GM15510 (cell line): ENCODE data around the gene CPA4.

ENCODE experiments used
- POLR2A ChIP-seq: IDR thresholded peaks from 3 replicates; pipeline ENCODE4 v1.6.1; 2011; ENCODE audit warnings: borderline replicate concordance; ENCODE audit not compliant: insufficient read length; ENCODE audit errors: extremely low read depth

CPA4 gene

DNA sequence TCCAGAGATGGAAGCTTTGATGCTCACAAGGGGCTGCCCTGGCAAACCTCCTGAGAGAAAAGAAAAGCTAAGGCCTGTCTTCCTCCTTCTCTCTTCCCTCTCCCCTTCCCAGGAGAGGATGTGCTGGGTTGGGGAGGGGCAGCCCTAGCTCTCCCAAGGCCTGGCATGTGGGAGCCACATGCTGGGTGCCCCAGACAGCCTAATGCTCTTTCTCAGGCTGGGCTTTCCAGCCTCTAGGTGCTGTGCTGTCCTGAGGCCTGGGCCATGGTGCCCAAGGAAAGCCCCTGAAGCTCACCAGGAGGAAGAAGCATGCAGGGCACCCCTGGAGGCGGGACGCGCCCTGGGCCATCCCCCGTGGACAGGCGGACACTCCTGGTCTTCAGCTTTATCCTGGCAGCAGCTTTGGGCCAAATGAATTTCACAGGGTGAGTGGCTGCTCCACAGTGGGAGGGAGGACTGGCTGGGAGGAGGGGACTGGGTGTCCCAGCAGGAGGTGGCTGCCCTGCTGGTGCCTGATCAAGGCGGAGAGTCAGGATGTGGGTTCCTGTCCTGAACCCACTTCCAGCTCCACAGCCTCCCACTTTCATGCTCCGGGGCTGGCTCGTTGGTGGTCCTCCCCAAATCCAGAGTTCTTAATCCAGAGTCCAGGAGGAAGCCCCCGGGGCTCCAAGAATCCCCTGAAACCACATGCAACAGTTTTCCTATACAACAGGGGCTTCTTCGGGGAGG is 53.4 kb downstream of the CPA4 start:
- no peak for TF ChIP-seq POLR2A

DNA sequence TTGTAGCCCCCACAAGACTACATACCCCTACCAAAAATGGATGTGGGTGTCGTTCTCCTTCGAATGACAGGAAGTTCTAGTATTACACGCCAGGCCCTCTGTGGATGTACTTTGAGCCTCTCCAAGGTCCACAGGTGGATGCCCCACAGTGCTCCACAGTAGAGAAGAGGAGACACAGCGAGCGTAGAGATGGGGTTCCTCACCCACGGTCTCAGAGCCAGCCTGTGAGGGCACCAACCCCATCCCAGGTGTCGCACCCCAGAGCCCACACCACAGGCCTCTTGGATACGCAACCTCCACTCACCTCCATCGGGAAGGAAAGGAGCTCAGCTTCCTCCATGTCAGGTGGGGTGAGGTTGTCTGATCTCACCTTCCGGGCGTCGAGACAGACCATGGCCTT is 54.0 kb downstream of the CPA4 start:
- no peak for TF ChIP-seq POLR2A

- TF ChIP-seq POLR2A = no peak
Measured at GRCh38 chr7:130349911-130350782, 57.2 kb downstream of the CPA4 start.

DNA sequence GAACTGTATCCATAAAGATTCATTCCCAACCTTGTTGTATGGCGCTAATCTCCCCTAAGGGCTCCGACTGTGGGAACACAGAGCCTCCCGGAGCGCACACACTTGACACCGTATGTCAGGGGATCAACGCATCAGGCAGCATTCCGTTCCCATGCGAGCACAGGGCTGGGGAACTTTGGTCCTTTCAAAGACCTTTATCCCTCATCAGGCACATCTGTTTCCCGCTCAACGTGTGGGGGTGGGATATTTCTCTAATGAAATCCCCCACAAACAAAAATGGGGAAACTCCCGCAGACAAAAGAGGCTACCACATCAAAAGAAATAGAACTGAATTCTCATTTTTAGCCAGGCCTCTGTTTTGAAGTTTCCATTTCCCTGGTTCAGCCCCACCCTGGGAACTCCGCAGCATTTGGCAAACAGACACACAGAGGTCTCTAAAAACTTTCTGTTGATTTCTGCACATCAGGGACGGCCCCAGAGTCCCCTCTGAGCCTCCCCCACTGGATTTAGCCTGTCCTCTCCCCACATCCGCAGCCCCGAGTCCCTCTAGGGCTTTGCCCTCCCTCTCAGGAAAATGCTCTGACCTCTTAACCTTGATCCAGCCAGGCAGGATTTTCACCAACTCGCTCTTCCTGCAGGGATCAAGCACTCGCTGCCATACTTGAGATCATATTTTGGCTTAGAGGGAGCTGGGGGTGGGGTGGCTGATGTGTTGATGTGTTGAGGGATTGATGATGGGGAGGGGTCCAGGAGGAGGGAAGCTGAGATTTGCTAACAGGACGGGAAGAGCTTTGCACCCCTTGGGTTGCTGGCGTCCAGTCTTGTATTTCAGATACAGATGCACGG is 58.2 kb downstream of the CPA4 start:
- no peak for TF ChIP-seq POLR2A

DNA sequence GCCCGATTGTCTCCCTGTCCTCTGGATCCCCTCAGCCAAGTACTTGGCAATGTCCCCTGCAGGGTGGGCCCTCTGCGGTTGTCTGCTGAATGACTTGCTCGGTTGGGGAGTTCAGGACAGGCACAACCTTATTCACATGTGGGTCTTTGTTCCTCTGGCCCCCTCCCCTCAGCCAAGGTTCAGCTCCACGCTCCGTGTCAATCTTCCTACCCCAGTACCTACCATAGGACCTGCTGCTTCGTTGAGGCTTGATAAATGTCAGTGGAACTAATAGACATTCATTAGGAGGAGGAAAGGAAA is 58.8 kb downstream of the CPA4 start:
- TF ChIP-seq POLR2A = no peak

DNA sequence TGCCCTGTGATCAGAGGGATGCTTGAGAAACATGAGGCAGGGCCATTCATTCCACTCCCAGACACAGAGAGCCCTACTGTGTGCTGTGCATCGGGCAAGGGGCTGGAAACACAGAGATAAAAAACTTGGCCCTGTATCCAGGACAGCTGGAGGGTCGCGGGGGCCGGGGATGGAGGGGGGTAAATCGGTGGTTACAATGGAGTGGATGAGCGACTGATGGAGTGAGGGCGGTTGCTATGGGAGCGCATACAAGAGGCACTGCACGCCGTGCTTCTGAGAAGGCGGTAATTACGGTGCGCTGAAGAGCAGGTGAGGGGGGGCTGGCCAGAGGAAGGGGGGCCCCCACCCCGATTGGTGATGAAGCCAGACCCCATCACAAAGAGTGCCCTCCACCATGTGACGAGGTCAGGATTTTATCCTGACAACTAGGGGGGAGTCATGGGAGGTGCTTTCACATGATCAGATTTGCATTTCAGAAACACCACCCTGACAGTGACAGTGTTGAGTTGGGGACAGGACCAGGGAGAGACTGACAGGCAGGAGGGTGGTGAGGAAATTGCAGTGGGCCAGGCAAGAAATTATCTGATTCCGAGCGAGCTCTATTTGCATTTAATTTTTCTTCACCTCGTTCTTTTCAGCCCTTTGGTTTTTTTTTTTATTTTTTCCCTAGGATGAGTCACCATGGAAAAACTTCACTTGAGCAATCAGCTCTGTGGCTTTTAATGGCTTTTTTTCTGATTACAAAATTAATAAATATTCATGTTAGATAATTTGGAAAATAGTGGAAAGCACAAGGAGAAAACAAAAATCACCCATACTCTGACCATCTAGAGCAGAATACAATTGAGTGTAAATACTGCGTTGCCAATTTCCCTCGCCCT is 59.5 kb downstream of the CPA4 start:
- TF ChIP-seq POLR2A = no peak

GRCh38 chr7:130353196-130353595 is 60.2 kb downstream of the CPA4 start:
- no peak for TF ChIP-seq POLR2A

- no peak for TF ChIP-seq POLR2A
Measured at GRCh38 chr7:130356121-130356875, 63.3 kb downstream of the CPA4 start.

DNA sequence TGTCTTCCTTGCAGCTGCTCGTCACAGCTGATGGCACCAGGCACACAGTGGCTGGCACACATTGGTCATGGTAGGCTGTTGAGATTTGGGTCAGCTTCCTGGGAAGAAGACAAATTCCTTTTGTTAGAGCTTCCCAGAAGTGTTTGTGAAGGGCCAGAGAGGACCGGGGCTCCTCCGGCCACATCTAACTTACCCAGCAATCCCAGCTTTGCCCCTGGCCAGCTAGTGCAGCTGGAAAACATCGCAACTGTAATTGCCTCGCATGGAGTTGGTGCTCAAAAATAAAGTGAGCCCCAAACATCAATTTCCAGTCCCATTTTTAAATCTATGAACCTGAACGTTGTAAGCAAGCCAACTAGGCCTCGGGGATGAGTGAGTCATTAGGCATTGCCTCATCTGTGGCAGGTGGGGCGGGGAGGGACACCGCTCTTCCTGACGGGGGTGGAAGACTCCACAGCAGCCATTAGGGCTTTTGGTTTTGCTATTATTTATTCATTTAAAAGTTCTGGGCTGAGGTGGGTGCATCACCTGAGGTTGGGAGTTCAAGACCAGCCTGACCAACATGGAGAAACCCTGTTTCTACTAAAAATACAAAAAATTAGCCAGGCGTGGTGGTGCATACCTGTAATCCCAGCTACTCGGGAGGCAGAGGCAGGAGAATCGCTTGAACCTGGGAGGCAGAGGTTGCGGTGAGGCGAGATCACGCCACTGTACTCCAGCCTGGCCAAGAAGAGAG is 64.1 kb downstream of the CPA4 start:
- no peak for TF ChIP-seq POLR2A

DNA sequence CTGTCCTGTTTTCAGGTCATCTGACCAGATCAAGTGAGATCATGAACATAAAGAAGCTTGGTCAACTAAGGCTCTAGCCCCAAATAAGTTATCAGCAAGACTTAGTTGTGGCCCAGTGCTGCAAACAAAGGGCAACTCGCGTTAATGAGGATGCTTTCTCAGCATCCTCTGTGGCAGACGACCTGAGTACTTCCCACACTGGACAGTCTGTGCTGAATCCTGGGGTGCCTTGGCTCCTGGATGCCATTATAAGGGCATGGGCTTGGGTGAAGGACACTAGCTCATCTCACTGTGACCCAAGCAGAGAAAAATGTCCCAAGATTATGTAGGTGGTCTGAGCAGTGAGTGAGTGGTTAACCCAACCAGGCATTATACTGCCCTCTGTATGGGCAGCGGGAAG is 65.5 kb downstream of the CPA4 start:
- TF ChIP-seq POLR2A = no peak

DNA sequence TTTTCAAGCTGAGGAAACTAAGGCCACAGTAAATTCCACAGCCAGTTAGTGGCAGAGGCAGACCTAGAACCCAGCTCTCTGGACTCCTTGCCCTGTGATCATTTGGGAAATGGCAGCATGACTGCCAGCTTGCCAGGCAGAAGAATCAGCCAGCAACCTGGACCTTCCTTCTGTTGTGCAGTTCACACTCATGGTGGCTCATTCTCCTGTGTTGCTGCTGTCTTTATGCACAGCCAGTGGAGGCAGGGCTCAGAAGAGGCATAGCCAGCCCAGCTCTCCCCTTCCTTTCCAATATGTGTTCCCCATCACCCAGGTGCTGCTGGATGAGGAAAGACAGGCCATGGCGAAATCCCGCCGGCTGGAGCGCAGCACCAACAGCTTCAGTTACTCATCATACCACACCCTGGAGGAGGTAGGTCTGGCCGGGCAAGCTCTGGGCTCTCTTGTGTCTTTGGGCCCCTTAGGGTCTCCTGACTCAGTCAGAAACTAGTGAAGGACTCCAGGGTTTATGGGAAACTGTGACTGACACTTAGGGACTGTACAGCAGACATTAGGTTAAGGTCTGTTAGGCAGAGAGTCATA is 66.4 kb downstream of the CPA4 start:
- no peak for TF ChIP-seq POLR2A

DNA sequence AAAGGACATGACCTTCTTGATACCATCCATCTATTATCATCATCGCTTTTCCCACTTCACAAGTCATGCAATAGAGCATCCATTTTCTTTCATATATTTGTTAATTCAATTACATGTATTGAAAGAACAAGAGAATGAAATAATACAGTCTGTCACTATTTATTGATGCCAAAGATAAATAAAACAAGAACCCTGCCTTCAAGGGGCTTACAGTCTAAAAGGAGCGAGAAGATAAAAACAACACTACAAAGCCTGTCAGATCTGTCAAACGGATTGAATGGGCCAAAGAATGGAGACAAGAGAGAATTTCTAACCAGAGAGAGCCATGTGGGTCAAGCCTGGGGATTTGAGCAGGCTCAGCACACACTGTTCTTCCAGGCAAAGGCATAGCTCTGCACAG is 67.6 kb downstream of the CPA4 start:
- no peak for TF ChIP-seq POLR2A

- TF ChIP-seq POLR2A = no peak
Measured at GRCh38 chr7:130361681-130362080, 68.7 kb downstream of the CPA4 start.

DNA sequence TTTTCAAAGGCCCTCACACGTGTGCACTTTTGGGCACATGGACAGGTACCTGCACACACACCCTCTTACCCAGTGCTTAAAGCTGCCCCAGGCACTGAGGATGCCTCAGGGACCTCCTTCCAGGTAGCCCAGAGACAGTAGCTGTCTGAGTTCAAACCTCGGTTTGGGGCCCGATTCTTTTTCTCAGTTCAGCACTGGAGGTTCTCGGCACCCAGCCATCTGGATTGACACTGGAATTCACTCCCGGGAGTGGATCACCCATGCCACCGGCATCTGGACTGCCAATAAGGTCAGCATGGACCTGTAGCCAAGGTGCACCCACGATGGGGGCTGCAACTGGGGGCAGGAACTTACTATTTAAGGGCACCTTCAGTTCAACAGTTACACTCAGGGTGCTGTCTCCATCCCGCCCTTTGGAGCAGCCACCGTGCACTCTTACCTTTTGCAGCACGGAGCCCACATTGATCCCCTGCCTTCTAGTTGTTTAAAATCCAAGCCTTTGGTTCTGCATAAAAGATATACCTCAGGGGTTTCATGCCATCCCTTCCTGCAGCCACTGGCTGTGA is 69.4 kb downstream of the CPA4 start:
- TF ChIP-seq POLR2A = no peak
